ENCODE results near the gene SERPINA1. TPM values are rescaled to one million over a fixed set of nuclear protein-coding genes. Genes with fewer than 3 reads are reported as not detected.

The SERPINA1 gene
- total RNA-seq, 1 experiment from 2014 or later = 0.07 TPM

GRCh38 chr14:94385553-94386057, 2.8 kb downstream of the SERPINA1 start:
- DNase-seq (ENCODE audit: extremely low read depth, low read depth) = no peak

DNA sequence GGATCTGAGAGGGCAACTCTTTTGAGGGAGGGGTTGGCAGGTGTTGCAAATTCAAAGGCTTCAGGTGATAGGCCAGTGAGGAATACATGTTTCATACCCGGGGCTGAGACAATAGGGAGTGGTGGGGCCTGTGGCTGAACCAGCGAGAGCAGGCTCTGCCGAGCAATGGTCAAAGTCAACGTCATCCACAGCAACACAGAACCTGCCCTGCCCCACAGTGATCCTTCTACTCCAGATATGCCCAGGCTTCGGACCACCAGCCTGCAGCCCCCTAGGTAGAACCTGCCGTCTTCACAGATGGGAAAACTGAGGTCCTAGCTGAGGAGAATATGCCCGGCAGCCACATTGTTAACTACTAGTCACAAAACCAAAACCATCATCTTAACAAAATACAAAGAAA, 4.1 kb downstream of the SERPINA1 start:
- DNase-seq (ENCODE audit: extremely low read depth, low read depth) = no peak

- DNase-seq (ENCODE audit: extremely low read depth, low read depth) = no peak
Observed at GRCh38 chr14:94383777-94384176, 4.6 kb downstream of the SERPINA1 start.

DNA sequence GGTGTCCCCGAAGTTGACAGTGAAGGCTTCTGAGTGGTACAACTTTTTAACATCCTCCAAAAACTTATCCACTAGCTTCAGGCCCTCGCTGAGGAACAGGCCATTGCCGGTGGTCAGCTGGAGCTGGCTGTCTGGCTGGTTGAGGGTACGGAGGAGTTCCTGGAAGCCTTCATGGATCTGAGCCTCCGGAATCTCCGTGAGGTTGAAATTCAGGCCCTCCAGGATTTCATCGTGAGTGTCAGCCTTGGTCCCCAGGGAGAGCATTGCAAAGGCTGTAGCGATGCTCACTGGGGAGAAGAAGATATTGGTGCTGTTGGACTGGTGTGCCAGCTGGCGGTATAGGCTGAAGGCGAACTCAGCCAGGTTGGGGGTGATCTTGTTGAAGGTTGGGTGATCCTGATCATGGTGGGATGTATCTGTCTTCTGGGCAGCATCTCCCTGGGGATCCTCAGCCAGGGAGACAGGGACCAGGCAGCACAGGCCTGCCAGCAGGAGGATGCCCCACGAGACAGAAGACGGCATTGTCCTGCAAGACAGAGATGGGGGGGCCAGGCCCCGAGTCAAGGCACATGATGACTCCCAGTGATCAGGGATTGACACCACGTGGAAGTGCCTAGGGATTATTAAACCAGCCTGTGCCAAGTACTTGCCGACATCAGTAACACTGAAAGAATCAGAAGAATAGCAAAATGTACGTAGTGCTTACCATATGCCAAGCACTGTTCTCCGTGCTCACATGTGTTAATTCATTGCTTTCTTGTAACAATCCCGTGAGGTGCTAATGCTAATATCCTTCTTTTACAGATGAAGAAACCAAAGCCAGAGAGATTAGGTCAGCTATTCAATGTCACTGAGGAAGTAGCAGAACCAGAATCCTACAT, 5.4 kb downstream of the SERPINA1 start:
- no peak for DNase-seq (ENCODE audit: extremely low read depth, low read depth)

DNA sequence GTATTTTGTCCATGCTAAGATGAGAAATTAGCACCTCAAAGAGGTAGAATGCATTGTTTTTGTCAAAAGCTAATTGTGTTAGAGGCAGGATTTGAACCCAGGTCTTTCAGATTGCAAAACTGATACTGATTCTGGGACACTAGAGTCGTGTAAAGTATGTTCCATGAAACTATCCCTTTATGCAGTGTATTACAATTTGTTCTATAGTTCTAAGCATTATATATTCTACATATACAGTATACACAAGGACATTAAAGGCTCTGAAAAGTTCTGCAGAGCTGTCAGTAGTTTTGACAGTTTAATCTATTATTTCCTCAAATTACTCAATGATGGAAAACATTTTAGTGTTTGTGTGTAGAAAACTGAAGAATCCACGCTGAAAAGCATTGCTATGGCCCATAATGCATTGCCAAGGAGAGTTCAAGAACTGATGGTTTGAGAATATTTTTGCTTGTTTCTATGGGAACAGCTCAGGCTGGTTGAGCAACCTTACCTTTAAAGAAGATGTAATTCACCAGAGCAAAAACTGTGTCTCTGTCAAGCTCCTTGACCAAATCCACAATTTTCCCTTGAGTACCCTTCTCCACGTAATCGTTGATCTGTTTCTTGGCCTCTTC, 6.2 kb downstream of the SERPINA1 start:
- DNase-seq (ENCODE audit: extremely low read depth, low read depth) = no peak

GRCh38 chr14:94381149-94382030, 7.0 kb downstream of the SERPINA1 start:
- no peak for DNase-seq (ENCODE audit: extremely low read depth, low read depth)

DNA sequence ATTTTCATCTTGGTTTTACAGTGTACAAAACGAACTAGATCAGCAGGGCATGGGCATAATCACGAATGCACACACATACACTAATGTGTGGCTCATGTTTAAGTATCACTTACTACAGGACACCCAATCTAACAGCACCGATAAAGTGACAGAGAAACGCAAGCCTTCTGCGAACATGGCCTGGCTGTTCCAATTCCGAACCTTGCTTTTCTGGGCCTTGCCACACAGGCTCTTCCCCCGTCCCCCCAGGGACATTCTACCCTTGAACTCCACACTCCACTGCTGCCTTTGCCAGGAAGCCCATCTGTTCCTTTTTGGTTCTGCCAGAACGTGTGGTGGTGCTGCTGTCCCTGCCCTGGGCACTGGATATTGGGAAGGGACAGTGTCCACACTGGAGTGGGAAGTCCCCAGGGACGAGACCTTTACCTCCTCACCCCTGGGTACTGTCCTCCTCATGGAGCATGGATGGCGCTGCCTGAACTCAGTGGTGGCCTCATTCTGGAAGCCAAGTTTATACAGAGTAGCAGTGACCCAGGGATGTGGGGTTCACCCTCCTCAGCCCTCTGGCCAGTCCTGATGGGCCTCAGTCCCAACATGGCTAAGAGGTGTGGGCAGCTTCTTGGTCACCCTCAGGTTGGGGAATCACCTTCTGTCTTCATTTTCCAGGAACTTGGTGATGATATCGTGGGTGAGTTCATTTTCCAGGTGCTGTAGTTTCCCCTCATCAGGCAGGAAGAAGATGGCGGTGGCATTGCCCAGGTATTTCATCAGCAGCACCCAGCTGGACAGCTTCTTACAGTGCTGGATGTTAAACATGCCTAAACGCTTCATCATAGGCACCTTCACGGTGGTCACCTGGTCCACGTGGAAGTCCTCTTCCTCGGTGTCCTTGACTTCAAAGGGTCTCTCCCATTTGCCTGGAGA, 7.9 kb downstream of the SERPINA1 start:
- no peak for DNase-seq (ENCODE audit: extremely low read depth, low read depth)

GRCh38 chr14:94379291-94380224, 8.8 kb downstream of the SERPINA1 start:
- no peak for DNase-seq (ENCODE audit: extremely low read depth, low read depth)

DNA sequence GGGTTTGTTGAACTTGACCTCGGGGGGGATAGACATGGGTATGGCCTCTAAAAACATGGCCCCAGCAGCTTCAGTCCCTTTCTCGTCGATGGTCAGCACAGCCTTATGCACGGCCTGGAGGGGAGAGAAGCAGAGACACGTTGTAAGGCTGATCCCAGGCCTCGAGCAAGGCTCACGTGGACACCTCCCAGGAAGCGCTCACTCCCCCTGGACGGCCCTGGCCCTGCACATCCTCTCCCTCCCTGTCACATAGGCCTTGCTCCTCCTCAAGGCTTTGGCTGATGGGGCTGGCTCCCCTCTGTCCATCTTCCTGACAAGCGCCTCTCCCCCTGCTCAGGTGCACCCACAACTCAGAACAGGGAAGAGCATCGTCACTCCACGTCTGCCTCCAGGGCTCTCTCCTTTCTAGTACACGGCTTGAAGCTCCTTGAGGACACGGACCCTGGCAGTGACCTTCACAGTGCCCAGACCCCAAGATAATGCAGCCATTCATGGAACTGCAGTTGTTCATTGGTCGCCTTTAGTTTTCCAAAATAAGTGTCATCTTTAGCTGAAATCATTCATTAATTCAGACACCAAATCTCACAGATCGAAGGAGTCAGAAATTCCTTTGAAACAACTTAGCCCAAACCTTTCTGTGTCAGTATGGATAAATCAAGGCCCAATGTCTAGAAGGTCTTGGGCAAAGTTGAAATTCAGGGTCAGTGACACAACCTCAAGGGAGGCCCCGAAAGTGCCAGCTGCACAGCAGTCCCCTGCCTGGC, 9.7 kb downstream of the SERPINA1 start:
- DNase-seq (ENCODE audit: extremely low read depth, low read depth) = no peak

DNA sequence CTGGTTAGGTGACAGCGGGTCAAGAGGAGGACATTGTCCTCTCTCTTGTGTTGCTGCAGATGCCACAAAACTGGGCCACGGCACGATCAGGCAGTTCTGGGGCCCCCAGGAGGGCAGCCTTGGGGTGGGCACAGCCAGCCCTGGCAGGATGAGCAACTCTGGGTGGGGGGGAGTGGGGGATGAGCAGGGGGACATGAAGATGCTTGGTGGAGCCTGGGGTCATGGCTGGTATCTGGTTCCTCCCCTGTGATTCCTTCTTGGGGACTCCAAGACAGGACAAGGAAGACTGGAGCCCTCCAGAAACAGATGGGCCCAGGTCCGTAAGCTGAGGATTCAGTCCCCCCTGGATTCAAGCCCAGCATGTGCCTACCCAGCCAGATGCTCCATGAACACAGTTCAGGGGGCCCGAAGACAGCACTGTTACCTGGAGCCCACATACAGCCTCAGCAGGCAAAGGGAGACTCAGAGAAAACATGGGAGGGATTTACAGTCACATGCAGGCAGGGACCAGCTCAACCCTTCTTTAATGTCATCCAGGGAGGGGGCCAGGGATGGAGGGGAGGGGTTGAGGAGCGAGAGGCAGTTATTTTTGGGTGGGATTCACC, 10.4 kb downstream of the SERPINA1 start:
- DNase-seq (ENCODE audit: extremely low read depth, low read depth) = no peak

GRCh38 chr14:94376976-94377865, 11.2 kb downstream of the SERPINA1 start:
- no peak for DNase-seq (ENCODE audit: extremely low read depth, low read depth)

DNA sequence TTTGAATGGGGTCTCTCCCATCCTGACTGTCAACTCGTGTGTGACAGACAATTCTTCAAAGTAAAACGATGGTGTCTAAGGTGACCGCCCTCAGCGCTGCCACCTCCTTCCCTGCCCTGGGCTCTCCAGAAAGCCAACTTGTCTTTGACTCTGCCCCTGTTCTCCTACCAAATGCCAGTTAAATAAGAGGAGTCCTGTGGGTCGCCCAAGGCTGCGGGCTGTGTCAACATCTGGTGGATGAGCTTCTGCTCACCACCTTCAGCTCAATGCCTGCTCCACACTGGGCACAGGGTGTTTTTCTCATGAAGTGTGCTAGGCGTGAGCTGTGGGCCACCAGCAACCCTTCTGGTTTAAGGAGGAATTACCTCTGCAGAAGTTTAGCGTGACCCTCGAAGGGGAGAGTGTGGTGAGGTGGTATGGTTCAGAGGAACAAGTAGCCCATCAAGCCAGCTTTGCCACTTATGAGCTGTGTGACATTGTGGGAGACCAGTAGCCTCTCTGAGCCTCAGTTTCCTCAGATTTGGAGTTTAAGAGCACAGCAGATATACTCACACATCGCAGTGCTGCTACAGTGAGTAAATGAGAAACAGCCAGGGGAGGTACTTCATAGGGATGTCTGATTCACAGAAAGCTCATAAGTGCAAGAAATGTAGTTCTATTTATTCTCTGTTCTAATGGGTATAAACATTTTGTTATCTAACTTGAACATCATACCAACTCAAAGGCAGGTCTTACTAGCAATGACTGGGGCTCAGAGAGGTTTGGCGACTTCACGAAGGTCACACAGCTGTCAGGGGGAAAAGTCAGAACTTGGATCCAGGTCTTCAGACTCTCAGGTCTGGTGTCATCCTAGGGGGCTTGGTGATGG, 12.1 kb downstream of the SERPINA1 start:
- DNase-seq (ENCODE audit: extremely low read depth, low read depth) = no peak

DNA sequence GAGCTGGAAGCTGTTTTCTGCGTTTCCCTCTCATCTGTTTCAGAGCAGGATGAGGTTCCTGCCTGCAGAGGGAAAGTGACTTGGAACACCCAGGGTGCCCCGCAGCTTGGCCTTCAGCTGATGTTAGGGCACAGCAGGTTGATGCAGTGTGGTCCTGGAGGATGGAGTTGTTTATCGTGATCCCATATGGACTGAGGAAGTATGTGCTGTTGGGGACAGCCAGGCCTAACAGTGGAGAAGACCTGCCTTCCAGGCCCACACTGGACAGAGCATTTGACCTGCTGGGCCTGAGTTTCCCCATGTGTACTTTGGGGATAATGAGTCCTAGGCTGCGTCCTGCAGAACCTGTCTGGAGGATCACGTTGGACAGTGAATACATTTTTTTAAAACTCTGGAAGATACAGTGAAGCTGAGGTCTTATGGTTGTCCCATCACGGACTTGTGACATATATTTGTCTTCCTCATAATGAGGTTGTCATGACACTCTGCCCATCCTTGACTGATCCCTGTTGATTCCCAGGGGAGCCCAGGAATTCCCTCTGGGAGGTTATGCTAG, 12.8 kb downstream of the SERPINA1 start:
- DNase-seq (ENCODE audit: extremely low read depth, low read depth) = no peak

GRCh38 chr14:94374749-94375260, 13.6 kb downstream of the SERPINA1 start:
- no peak for DNase-seq (ENCODE audit: extremely low read depth, low read depth)

DNA sequence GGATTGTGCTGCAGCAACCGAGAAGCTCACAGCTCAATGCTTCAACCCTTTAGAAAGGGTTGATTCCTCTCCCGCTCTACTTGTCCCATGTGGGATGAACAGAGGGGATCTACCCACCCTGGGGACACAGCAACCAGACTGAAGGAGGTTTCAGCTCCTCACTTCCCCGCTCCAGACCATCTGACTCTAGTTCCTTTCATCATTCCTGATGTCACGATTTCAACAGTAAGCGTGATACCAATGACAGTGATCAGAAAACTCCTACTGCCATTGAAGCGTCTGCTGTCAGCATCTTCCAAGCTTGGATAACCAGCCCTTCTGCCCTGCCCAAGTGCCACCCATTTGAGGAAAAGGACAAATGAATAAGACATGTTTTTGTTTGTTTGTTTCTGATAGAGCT, 14.3 kb downstream of the SERPINA1 start:
- DNase-seq (ENCODE audit: extremely low read depth, low read depth) = no peak

Measured in NCI-H460 (cell line).